Kidney epithelial cell (primary cell): ENCODE data around the gene ARHGAP12. TPM values are rescaled to one million over a fixed set of nuclear protein-coding genes. Genes with fewer than 3 reads are reported as not detected.

Experiments
- DNase-seq: peaks from one replicate; pipeline ENCODE4 v3.0.0-alpha.2; 2010; ENCODE audit warnings: low read depth
- H3K27me3 ChIP-seq: 2 replicates; pipeline ENCODE4 v1.6.0; 2011; ENCODE audit warnings: low read length; ENCODE audit not compliant: control insufficient read depth, insufficient read depth
- H3K36me3 ChIP-seq: 2 replicates; pipeline ENCODE4 v1.5.1; 2011; ENCODE audit warnings: low read length; ENCODE audit not compliant: control insufficient read depth, insufficient read depth
- H3K4me3 ChIP-seq: 2 replicates; pipeline ENCODE4 v1.5.1; 2011; ENCODE audit warnings: low read depth, mild to moderate bottlenecking, control low read depth, low read length
- CTCF ChIP-seq: IDR thresholded peaks from 2 replicates; pipeline ENCODE4 v1.5.1; 2011; ENCODE audit warnings: mild to moderate bottlenecking, moderate library complexity, low read length, control low read depth, inconsistent platforms; ENCODE audit not compliant: insufficient read depth, poor library complexity, severe bottlenecking
- total RNA-seq: library from RNA; depleted of rRNA; stranded (reverse); fragments of >200 nt; gene quantifications from 2 replicates; pipeline ENCODE4 v1.2.3, GENCODE V29; 2015

ARHGAP12 gene
- total RNA-seq, 1 donor from 2014 or later = 38.7 TPM

GRCh38 chr10:31867646-31868045 lies 61.0 kb downstream of the ARHGAP12 start:
- Histone ChIP-seq H3K4me3 (no peak overlapping the region), H3K36me3 (no peaks in the 10 kb centered on the region), H3K27me3 (no peaks in the 10 kb centered on the region)
- TF ChIP-seq CTCF = no peak
- DNase-seq = no peak

GRCh38 chr10:31866118-31866670 lies 62.4 kb downstream of the ARHGAP12 start:
- no peak for DNase-seq
- no peaks in the 10 kb centered on the region for H3K27me3 ChIP-seq
- H3K36me3 ChIP-seq = no peaks in the 10 kb centered on the region
- H3K4me3 ChIP-seq = no peak overlapping the region
- no peak for TF ChIP-seq CTCF

- DNase-seq = no peak
- no peaks in the 10 kb centered on the region for H3K36me3 ChIP-seq
- H3K4me3 ChIP-seq = no peak overlapping the region
- no peak for TF ChIP-seq CTCF
- no peaks in the 10 kb centered on the region for H3K27me3 ChIP-seq
These were observed 63.7 kb downstream of the ARHGAP12 start for GRCh38 chr10:31864834-31865518.

- no peak for TF ChIP-seq CTCF
- Histone ChIP-seq H3K4me3 (no peak overlapping the region), H3K27me3 (no peaks in the 10 kb centered on the region), H3K36me3 (no peaks in the 10 kb centered on the region)
- DNase-seq = no peak
These were observed 73.6 kb downstream of the ARHGAP12 start for GRCh38 chr10:31855033-31855432.

- TF ChIP-seq CTCF = no peak
- Histone ChIP-seq H3K36me3 (no peaks in the 10 kb centered on the region), H3K27me3 (no peaks in the 10 kb centered on the region), H3K4me3 (no peak overlapping the region)
- DNase-seq = no peak
These were observed 75.0 kb downstream of the ARHGAP12 start for GRCh38 chr10:31853629-31854028.

GRCh38 chr10:31851216-31851615 lies 77.4 kb downstream of the ARHGAP12 start:
- H3K27me3 ChIP-seq = no peaks in the 10 kb centered on the region
- DNase-seq = no peak
- TF ChIP-seq CTCF = no peak
- no peaks in the 10 kb centered on the region for H3K36me3 ChIP-seq
- H3K4me3 ChIP-seq = no peak overlapping the region
